AG20443 (cell line): ENCODE measurements around the gene DCT.

Source experiments
- DNase-seq: peaks from one replicate; pipeline ENCODE4 v3.0.0; 2012; ENCODE audit warnings: low spot score, mixed read lengths

Gene DCT

GRCh38 chr13:94395860-94396259 is 83.6 kb downstream of the DCT start:
- no peak for DNase-seq

GRCh38 chr13:94394723-94395122 is 84.8 kb downstream of the DCT start:
- DNase-seq = no peak

GRCh38 chr13:94390881-94391280 is 88.6 kb downstream of the DCT start:
- peak; percentile 40 for DNase-seq

GRCh38 chr13:94389604-94390351 is 89.7 kb downstream of the DCT start:
- DNase-seq = peak; percentile 13

GRCh38 chr13:94387047-94387446 is 92.4 kb downstream of the DCT start:
- DNase-seq = no peak
